Uterus (tissue), 2 donors: ENCODE results near the gene PSG2.
"Not testable (repeated sequence)": the region's sequence is repeated elsewhere in the genome, so short reads cannot be mapped to it uniquely, and the experiment has no call there.

ENCODE experiments used
- CTCF ChIP-seq, 4 experiments: fragments of 200-600 bp in 2 of 4; fragments of 450-650 bp in 2 of 4; sonication (generic) in 2 of 4; IDR thresholded peaks; one replicate each; pipeline ENCODE4 v1.5.1; 2016 to 2019; ENCODE audit warnings: antibody characterized with exemption in 4 of 4, mild to moderate bottlenecking in 2 of 4, moderate library complexity in 1 of 4
- POLR2A ChIP-seq, 2 donors: fragments of 450-650 bp; IDR thresholded peaks; one replicate each; pipeline ENCODE4 v1.6.1; 2016; ENCODE audit warnings: antibody characterized with exemption in 2 of 2, mild to moderate bottlenecking in 1 of 2, moderate library complexity in 1 of 2

DNA sequence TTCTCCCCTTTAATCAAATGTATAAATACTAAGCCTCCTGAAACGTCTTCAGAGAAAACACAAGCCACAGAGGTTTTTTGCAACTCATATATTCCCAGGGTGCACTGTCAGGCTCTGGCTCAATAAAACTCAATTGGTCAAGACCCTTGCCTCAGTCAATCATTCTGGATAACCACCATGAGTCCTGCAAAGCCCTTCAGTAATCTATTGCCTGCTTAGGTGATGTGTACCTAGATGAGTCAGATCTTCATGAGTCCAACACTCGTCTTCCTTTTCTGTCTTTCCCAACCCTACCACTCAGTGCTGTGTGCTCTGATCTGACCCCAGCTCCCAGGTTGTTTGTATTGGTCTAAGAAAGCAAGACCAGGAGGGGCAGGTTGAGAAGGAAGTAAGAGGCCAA, 24.1 kb downstream of the PSG2 start:
- TF ChIP-seq CTCF, POLR2A (IDR thresholded peaks at IDR 0.05): not testable (repeated sequence)
